ENCODE results near the gene PROK1. TPM values are rescaled to one million over a fixed set of nuclear protein-coding genes. Genes with fewer than 3 reads are reported as not detected.

PROK1 gene
- total RNA-seq, 2 experiments from 2014 or later, result not detected

- BruUV-seq (replicated peaks), result no TSS peak
- Histone ChIP-seq H3K4me2 (ENCODE audit: low read length) (no peak overlapping the region), H2AFZ (ENCODE audit: low read length) (no peak overlapping the region), H3K9me3 (ENCODE audit: low read length) (no peaks in the 10 kb centered on the region), H3K36me3 (ENCODE audit: insufficient read depth, low read length) (no peaks in the 10 kb centered on the region), H3K4me3 (ENCODE audit: low read depth, low read length, poor library complexity, severe bottlenecking) (no peak overlapping the region), H3K9me2 (ENCODE audit: insufficient read depth, low read length) (no peaks in the 10 kb centered on the region), H3K4me1 (ENCODE audit: insufficient read depth, low read length, poor library complexity, severe bottlenecking) (peaks cover 2% of the 10 kb centered on the region), H4K20me1 (ENCODE audit: insufficient read depth, low read length) (no peaks in the 10 kb centered on the region), H3K27ac (ENCODE audit: low read depth, low read length, poor library complexity, severe bottlenecking) (no peak overlapping the region), H3K79me2 (ENCODE audit: insufficient read depth, low read depth, low read length) (no peaks in the 10 kb centered on the region)
- ChIA-PET CTCF (ENCODE audit: unreplicated experiment) (no interaction called here), POLR2A (no interaction called here)
- no peak for DNase-seq (ENCODE audit: low spot score)
- intact Hi-C loops (cut with micrococcal nuclease; ENCODE audit: unreplicated experiment), result no loop called here
- no peak for TF ChIP-seq EZH2phosphoT487 (IDR thresholded peaks at IDR 0.05; ENCODE audit: borderline replicate concordance, low read depth, low read length)
- no peak for TF ChIP-seq CTCF (conservative IDR thresholded peaks at IDR 0.05; ENCODE audit: low read length)
Observed at GRCh38 chr1:110498270-110498669, 47.3 kb downstream of the PROK1 start.

DNA sequence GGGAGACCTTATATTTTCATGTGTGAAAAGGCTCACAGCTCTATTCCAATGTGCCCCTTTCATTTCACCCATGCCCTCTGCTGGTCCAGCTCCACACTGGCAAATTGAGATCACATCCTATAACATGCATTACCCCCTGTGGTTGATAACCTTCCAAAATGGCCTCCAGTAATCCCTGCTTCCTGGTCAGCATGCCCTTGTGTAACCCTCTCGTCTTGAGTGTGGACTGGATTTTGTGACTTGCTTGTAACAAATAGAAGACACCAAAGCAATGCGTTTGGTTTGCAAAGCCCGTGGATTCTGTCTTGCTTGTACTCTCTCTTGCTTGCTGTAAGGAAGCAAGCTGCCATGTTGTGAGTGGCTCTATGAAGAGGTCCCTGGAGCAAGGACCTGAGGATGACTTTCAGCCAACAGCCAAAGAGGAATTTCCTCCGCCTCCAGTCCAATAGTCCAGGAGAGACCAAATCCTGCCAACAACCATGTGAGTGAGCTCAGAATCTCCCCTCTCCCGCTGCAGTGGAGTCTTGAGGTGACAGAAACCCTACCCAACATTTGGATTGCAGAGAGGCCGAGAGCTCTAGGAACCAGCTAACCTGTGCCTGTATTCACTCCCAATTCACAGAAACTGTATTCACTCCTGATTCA is 50.7 kb downstream of the PROK1 start:
- H3K4me2 ChIP-seq (ENCODE audit: low read length), result no peak overlapping the region
- H3K36me3 ChIP-seq (ENCODE audit: insufficient read depth, low read length), result no peaks in the 10 kb centered on the region
- peaks cover 2% of the 10 kb centered on the region for H3K4me1 ChIP-seq (ENCODE audit: insufficient read depth, low read length, poor library complexity, severe bottlenecking)
- TF ChIP-seq CTCF (conservative IDR thresholded peaks at IDR 0.05; ENCODE audit: low read length) (no peak), EZH2phosphoT487 (IDR thresholded peaks at IDR 0.05; ENCODE audit: borderline replicate concordance, low read depth, low read length) (no peak)
- CTCF ChIA-PET (ENCODE audit: unreplicated experiment), result no interaction called here
- H3K9me2 ChIP-seq (ENCODE audit: insufficient read depth, low read length), result no peaks in the 10 kb centered on the region
- no peak overlapping the region for H3K4me3 ChIP-seq (ENCODE audit: low read depth, low read length, poor library complexity, severe bottlenecking)
- no peaks in the 10 kb centered on the region for H3K9me3 ChIP-seq (ENCODE audit: low read length)
- no peaks in the 10 kb centered on the region for H3K79me2 ChIP-seq (ENCODE audit: insufficient read depth, low read depth, low read length)
- no peak overlapping the region for H2AFZ ChIP-seq (ENCODE audit: low read length)
- H4K20me1 ChIP-seq (ENCODE audit: insufficient read depth, low read length), result no peaks in the 10 kb centered on the region
- BruUV-seq (replicated peaks), result no TSS peak
- intact Hi-C loops (cut with micrococcal nuclease; ENCODE audit: unreplicated experiment), result no loop called here
- POLR2A ChIA-PET, result interaction anchor here (0.8 kb wide), 1 partner anchor 76 kb away, joined by 3 read pairs; no protein-coding TSS in a partner anchor
- DNase-seq (ENCODE audit: low spot score), result no peak
- H3K27ac ChIP-seq (ENCODE audit: low read depth, low read length, poor library complexity, severe bottlenecking), result no peak overlapping the region

- BruUV-seq (replicated peaks), result no TSS peak
- no peaks in the 10 kb centered on the region for H3K9me3 ChIP-seq (ENCODE audit: low read length)
- H3K27ac ChIP-seq (ENCODE audit: low read depth, low read length, poor library complexity, severe bottlenecking), result no peak overlapping the region
- H3K4me2 ChIP-seq (ENCODE audit: low read length), result no peak overlapping the region
- no peaks in the 10 kb centered on the region for H4K20me1 ChIP-seq (ENCODE audit: insufficient read depth, low read length)
- H3K9me2 ChIP-seq (ENCODE audit: insufficient read depth, low read length), result no peaks in the 10 kb centered on the region
- no peaks in the 10 kb centered on the region for H3K79me2 ChIP-seq (ENCODE audit: insufficient read depth, low read depth, low read length)
- peak; percentile 43 for DNase-seq (ENCODE audit: low spot score)
- intact Hi-C loops (cut with micrococcal nuclease; ENCODE audit: unreplicated experiment), result no loop called here
- TF ChIP-seq CTCF (conservative IDR thresholded peaks at IDR 0.05; ENCODE audit: low read length), result no peak
- no peak for TF ChIP-seq EZH2phosphoT487 (IDR thresholded peaks at IDR 0.05; ENCODE audit: borderline replicate concordance, low read depth, low read length)
- no peak overlapping the region for H2AFZ ChIP-seq (ENCODE audit: low read length)
- H3K4me1 ChIP-seq (ENCODE audit: insufficient read depth, low read length, poor library complexity, severe bottlenecking), result peaks cover 2% of the 10 kb centered on the region
- H3K4me3 ChIP-seq (ENCODE audit: low read depth, low read length, poor library complexity, severe bottlenecking), result no peak overlapping the region
- CTCF ChIA-PET (ENCODE audit: unreplicated experiment), result no interaction called here
- POLR2A ChIA-PET, result interaction anchor here (0.6 to 1.0 kb wide), 3 partner anchors 15 to 277 kb away, joined by 3 read pairs; no protein-coding TSS in a partner anchor
- H3K36me3 ChIP-seq (ENCODE audit: insufficient read depth, low read length), result no peaks in the 10 kb centered on the region
Observed at GRCh38 chr1:110502402-110503151, 51.6 kb downstream of the PROK1 start.

Data from OCI-LY7 (cell line).